GM08714 (cell line): Measurements from ENCODE around the gene TFAP2A.

Experiments
- H3K4me3 ChIP-seq: fragments of 200-500 bp; sonication (Bioruptor generic); 2 replicates; pipeline ENCODE4 v1.5.1; 2014; ENCODE audit warnings: mild to moderate bottlenecking, low read length, inconsistent platforms
- ZNF274 ChIP-seq: IDR thresholded peaks from 2 replicates; pipeline ENCODE4 v1.6.1; 2012; ENCODE audit warnings: mild to moderate bottlenecking, low read depth, low read length

TFAP2A gene

GRCh38 chr6:10390495-10391298 lies 24.2 kb downstream of the TFAP2A start:
- TF ChIP-seq ZNF274: no peak
- H3K4me3 ChIP-seq: no peak overlapping the region

- H3K4me3 ChIP-seq: no peak overlapping the region
Measured at GRCh38 chr6:10389739-10390494, 25.0 kb downstream of the TFAP2A start.

GRCh38 chr6:10386756-10387654 lies 27.9 kb downstream of the TFAP2A start:
- TF ChIP-seq ZNF274: no peak
- H3K4me3 ChIP-seq: no peak overlapping the region

More at GRCh38 chr6:10389739-10390494, 25.0 kb downstream of the TFAP2A start:
- no peak for TF ChIP-seq ZNF274

GRCh38 chr6:10386220-10386619 lies 28.7 kb downstream of the TFAP2A start:
- H3K4me3 ChIP-seq: no peak overlapping the region
- no peak for TF ChIP-seq ZNF274

GRCh38 chr6:10385524-10386132 lies 29.2 kb downstream of the TFAP2A start:
- TF ChIP-seq ZNF274: no peak
- no peak overlapping the region for H3K4me3 ChIP-seq

GRCh38 chr6:10384610-10385523 lies 30.0 kb downstream of the TFAP2A start:
- no peak overlapping the region for H3K4me3 ChIP-seq
- TF ChIP-seq ZNF274: no peak

GRCh38 chr6:10384091-10384609 lies 30.7 kb downstream of the TFAP2A start:
- TF ChIP-seq ZNF274: no peak
- H3K4me3 ChIP-seq: no peak overlapping the region

GRCh38 chr6:10383331-10384090 lies 31.4 kb downstream of the TFAP2A start:
- no peak for TF ChIP-seq ZNF274
- no peak overlapping the region for H3K4me3 ChIP-seq

- H3K4me3 ChIP-seq: no peak overlapping the region
- TF ChIP-seq ZNF274: no peak
Measured at GRCh38 chr6:10382728-10383330, 32.0 kb downstream of the TFAP2A start.

- no peak overlapping the region for H3K4me3 ChIP-seq
- TF ChIP-seq ZNF274: no peak
Measured at GRCh38 chr6:10382322-10382721, 32.6 kb downstream of the TFAP2A start.

GRCh38 chr6:10381830-10382208 lies 33.1 kb downstream of the TFAP2A start:
- H3K4me3 ChIP-seq: no peak overlapping the region
- no peak for TF ChIP-seq ZNF274
